Measurements from ENCODE around the gene COL28A1. TPM values are rescaled to one million over a fixed set of nuclear protein-coding genes. Genes with fewer than 3 reads are reported as not detected.

Gene COL28A1
- total and polyA plus RNA-seq, 4 donors, result 0.05 to 0.50 (median 0.18) TPM

DNA sequence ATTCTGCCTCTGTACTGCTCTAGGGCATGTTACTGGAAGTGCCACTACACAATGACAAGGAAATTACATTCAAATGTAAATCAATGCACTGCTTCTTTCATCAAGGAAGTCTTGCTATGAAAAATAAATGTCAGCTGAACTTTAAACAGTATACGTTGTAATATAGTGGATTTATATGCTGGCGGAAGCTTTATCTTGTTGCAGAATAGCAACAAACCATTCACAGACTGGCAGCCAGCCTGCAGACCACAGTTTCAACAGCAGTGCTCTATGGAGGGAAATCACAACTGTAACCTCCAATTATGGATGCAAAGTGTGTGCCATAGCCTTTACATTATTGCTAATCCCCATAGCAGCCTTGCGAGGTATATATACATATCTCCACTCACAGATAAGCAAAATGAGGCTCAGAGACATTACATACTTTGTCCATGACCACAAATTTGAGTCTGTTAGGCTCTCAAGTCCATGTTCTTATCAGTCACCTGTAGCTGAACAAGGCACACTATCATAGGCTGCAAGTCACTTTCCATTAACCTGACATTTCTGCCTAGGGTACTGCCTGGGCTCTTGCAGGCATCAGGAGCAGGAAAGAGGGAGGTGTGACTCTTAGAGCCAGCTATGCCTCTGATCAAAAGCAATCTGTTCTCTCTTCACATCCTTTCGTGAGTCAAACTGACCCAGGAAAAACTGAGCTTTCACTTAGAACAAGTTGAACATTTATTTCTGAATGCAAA lies 22.6 kb downstream of the COL28A1 start:
- H3K4me1 ChIP-seq (ENCODE audit: control insufficient read depth in 4 of 4, insufficient read depth in 4 of 4, low read length in 3 of 4), result no peaks in the 10 kb centered on the region
- no peaks in the 10 kb centered on the region for H3K27me3 ChIP-seq (ENCODE audit: control insufficient read depth in 4 of 4, insufficient read depth in 4 of 4, low read length in 3 of 4)
- no peak overlapping the region for H3K9ac ChIP-seq (ENCODE audit: low read depth in 1 of 2, low read length in 2 of 2)
- H3K4me3 ChIP-seq (ENCODE audit: low read depth in 1 of 3, low read length in 3 of 3), result no peak overlapping the region
- H3K36me3 ChIP-seq (ENCODE audit: control insufficient read depth in 4 of 4, insufficient read depth in 3 of 4, low read depth in 1 of 4, low read length in 3 of 4), result no peaks in the 10 kb centered on the region
- WGBS, result 71% methylated on average over 4 of the region's 4 CpGs
- no peaks in the 10 kb centered on the region for H3K9me3 ChIP-seq (ENCODE audit: control insufficient read depth in 4 of 4, low read length in 3 of 4)
- no peak overlapping the region for H3K27ac ChIP-seq (ENCODE audit: low read depth in 1 of 2, low read length in 2 of 2)
- no peak for DNase-seq (ENCODE audit: low spot score)
- no peak for TF ChIP-seq RAD21 (IDR thresholded peaks at IDR 0.05)
- TF ChIP-seq SP1 (IDR thresholded peaks at IDR 0.05), result no peak
- TF ChIP-seq HNF4G (IDR thresholded peaks at IDR 0.05), result no peak
- no peak for TF ChIP-seq CTCF (IDR thresholded peaks at IDR 0.05; ENCODE audit: low read depth, low read length, missing input control)
- TF ChIP-seq NR2F2 (IDR thresholded peaks at IDR 0.05), result no peak
- no peak for TF ChIP-seq GABPA (IDR thresholded peaks at IDR 0.05 in 1 of 2, conservative IDR thresholded peaks at IDR 0.05 in 1 of 2)
- TF ChIP-seq JUND (IDR thresholded peaks at IDR 0.05), result no peak
- no peak for TF ChIP-seq FOXA1 (IDR thresholded peaks at IDR 0.05)
- TF ChIP-seq RXRA (IDR thresholded peaks at IDR 0.05), result no peak
- TF ChIP-seq REST (IDR thresholded peaks at IDR 0.05), result no peak
- TF ChIP-seq ZBTB33 (IDR thresholded peaks at IDR 0.05), result no peak
- no peak for TF ChIP-seq HNF4A (conservative IDR thresholded peaks at IDR 0.05)
- TF ChIP-seq YY1 (IDR thresholded peaks at IDR 0.05), result no peak
- TF ChIP-seq FOXA2 (IDR thresholded peaks at IDR 0.05), result no peak

DNA sequence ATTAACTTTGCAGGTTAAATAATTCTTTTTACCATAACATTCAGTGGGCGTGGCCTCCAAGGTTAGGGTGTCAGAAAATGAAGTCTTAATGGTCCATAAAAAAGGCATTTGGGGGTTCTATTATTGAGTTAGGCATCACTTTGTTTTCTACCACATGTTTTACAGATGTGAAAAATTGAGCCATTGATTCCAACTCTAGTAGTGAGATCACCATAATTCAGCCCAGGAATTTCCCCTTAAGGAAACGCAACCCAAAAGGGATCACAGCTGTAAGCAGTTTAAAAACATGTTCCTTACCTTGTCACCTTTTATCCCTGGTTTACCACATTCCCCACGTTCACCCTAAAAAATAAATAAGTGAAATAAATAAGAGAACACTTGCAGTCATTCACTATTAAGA lies 24.9 kb downstream of the COL28A1 start:
- H3K9me3 ChIP-seq (ENCODE audit: control insufficient read depth in 4 of 4, low read length in 3 of 4), result no peaks in the 10 kb centered on the region
- WGBS, result 90% methylated on average over 3 of the region's 3 CpGs
- no peaks in the 10 kb centered on the region for H3K27me3 ChIP-seq (ENCODE audit: control insufficient read depth in 4 of 4, insufficient read depth in 4 of 4, low read length in 3 of 4)
- DNase-seq (ENCODE audit: low spot score), result no peak
- H3K4me3 ChIP-seq (ENCODE audit: low read depth in 1 of 3, low read length in 3 of 3), result no peak overlapping the region
- no peak for TF ChIP-seq EGR1 (IDR thresholded peaks at IDR 0.05; ENCODE audit: low read depth in 2 of 2)
- TF ChIP-seq RAD21 (IDR thresholded peaks at IDR 0.05), result no peak
- TF ChIP-seq REST (IDR thresholded peaks at IDR 0.05), result no peak
- TF ChIP-seq ZBTB33 (IDR thresholded peaks at IDR 0.05), result no peak
- no peak for TF ChIP-seq GABPA (IDR thresholded peaks at IDR 0.05 in 1 of 2, conservative IDR thresholded peaks at IDR 0.05 in 1 of 2)
- no peak for TF ChIP-seq FOXA1 (IDR thresholded peaks at IDR 0.05)
- TF ChIP-seq, protein P1, sequence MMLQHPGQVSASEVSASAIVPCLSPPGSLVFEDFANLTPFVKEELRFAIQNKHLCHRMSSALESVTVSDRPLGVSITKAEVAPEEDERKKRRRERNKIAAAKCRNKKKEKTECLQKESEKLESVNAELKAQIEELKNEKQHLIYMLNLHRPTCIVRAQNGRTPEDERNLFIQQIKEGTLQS (IDR thresholded peaks at IDR 0.05), result no peak
- TF ChIP-seq FOXA2 (IDR thresholded peaks at IDR 0.05), result no peak
- TF ChIP-seq HNF4G (IDR thresholded peaks at IDR 0.05), result no peak
- no peak for TF ChIP-seq MAX (IDR thresholded peaks at IDR 0.05)
- no peaks in the 10 kb centered on the region for H3K4me1 ChIP-seq (ENCODE audit: control insufficient read depth in 4 of 4, insufficient read depth in 4 of 4, low read length in 3 of 4)
- no peaks in the 10 kb centered on the region for H3K36me3 ChIP-seq (ENCODE audit: control insufficient read depth in 4 of 4, insufficient read depth in 3 of 4, low read depth in 1 of 4, low read length in 3 of 4)
- no peak overlapping the region for H3K27ac ChIP-seq (ENCODE audit: low read depth in 1 of 2, low read length in 2 of 2)
- H3K9ac ChIP-seq (ENCODE audit: low read depth in 1 of 2, low read length in 2 of 2), result no peak overlapping the region

Measured in liver (tissue), 9 donors.